Endothelial cell of umbilical vein (primary cell): Measurements from ENCODE around the gene COX8A. TPM values are rescaled to one million over a fixed set of nuclear protein-coding genes. Genes with fewer than 3 reads are reported as not detected.

Source experiments
- BruUV-seq: library from RNA; stranded (reverse); fragments of 400-500 nt; replicated peaks from 2 replicates; lab custom pipeline; 2021; lab: Mats Ljungman, UMichigan
- CTCF ChIA-PET: fragments of 300-600, 350-600 bp; sonication (Branson Sonifier 250); formaldehyde crosslinking; loops from one replicate; lab custom pipeline; 2021; ENCODE audit warnings: antibody characterized with exemption, inconsistent platforms; lab: Charles Lee
- POLR2A ChIA-PET: fragments of 300-600, 350-600 bp; sonication (Branson Sonifier 250); formaldehyde crosslinking; loops from one replicate; lab custom pipeline; 2021; ENCODE audit warnings: antibody characterized with exemption, inconsistent platforms; lab: Charles Lee
- DNase-seq: peaks from one replicate; pipeline ENCODE4 v3.0.0-alpha.2; 2011; ENCODE audit warnings: low read depth, low spot score
- FAIRE-seq: peaks from 2 replicates; lab custom pipeline; 2011; peaks lifted over from hg19 to GRCh38; lab: Jason Lieb, UNC
- H2AFZ ChIP-seq: 2 replicates; pipeline ENCODE4 v1.6.0; 2012; ENCODE audit warnings: low read depth, low read length, control low read depth, inconsistent platforms
- H3K27ac ChIP-seq: 2 replicates; pipeline ENCODE4 v1.5.1; 2011; ENCODE audit warnings: low read depth, mild to moderate bottlenecking, control low read depth, low read length, moderate library complexity; ENCODE audit not compliant: insufficient read depth
- H3K27me3 ChIP-seq, 2 experiments: 2 replicates each; pipeline versions ENCODE4 v1.6.0 to v1.6.1; 2011; ENCODE audit warnings: low read length in 2 of 2, mixed read lengths in 1 of 2; ENCODE audit not compliant: control insufficient read depth in 2 of 2, insufficient read depth in 2 of 2
- H3K36me3 ChIP-seq, 2 experiments: 2 replicates in 1 of 2; 3 replicates in 1 of 2; pipeline ENCODE4 v1.5.1; 2011; ENCODE audit warnings: low read length in 2 of 2, mild to moderate bottlenecking in 1 of 2, moderate library complexity in 1 of 2; ENCODE audit not compliant: control insufficient read depth in 2 of 2, insufficient read depth in 2 of 2; ENCODE audit errors: extremely low read depth in 1 of 2
- H3K4me1 ChIP-seq: 3 replicates; pipeline ENCODE4 v1.5.1; 2011; ENCODE audit warnings: mild to moderate bottlenecking, low read length; ENCODE audit not compliant: control insufficient read depth, insufficient read depth; ENCODE audit errors: extremely low read depth
- H3K4me2 ChIP-seq: 2 replicates; pipeline ENCODE4 v1.6.1; 2011; ENCODE audit warnings: low read length, control low read depth, mixed read lengths; ENCODE audit not compliant: insufficient read depth
- H3K4me3 ChIP-seq, 3 experiments: fragments of 200-600 bp in 1 of 3; sonication (generic), shearing (Covaris generic) in 1 of 3; replicated peaks in 1 of 3; 2 replicates each; pipeline ENCODE4 v1.5.1; 2011 to 2016; ENCODE audit warnings: control low read depth in 3 of 3, low read length in 3 of 3, mild to moderate bottlenecking in 2 of 3, inconsistent platforms in 1 of 3, low read depth in 1 of 3, moderate library complexity in 1 of 3; ENCODE audit not compliant: insufficient read depth in 1 of 3
- H3K79me2 ChIP-seq: 2 replicates; pipeline ENCODE4 v1.6.0; 2012; ENCODE audit warnings: low read length, inconsistent platforms; ENCODE audit not compliant: control insufficient read depth, insufficient read depth
- H3K9ac ChIP-seq: replicated peaks from 2 replicates; pipeline ENCODE3; 2011; ENCODE audit warnings: low read length, control low read depth; ENCODE audit not compliant: insufficient read depth; ENCODE audit errors: extremely low read depth
- H3K9me1 ChIP-seq: replicated peaks from 3 replicates; pipeline ENCODE4 v1.6.0; 2011; ENCODE audit warnings: mild to moderate bottlenecking, low read length; ENCODE audit not compliant: control insufficient read depth, insufficient read depth; ENCODE audit errors: extremely low read depth
- H3K9me3 ChIP-seq: replicated peaks from 2 replicates; pipeline ENCODE4 v1.5.1; 2012; ENCODE audit warnings: low read length, inconsistent platforms; ENCODE audit not compliant: control insufficient read depth, insufficient read depth
- H4K20me1 ChIP-seq: replicated peaks from 2 replicates; pipeline ENCODE3; 2011; ENCODE audit warnings: mild to moderate bottlenecking, low read length; ENCODE audit not compliant: control insufficient read depth, insufficient read depth; ENCODE audit errors: extremely low read depth
- CTCF ChIP-seq, 2 donors: IDR thresholded peaks; 1 replicate in 1 of 2; 2 replicates in 1 of 2; pipeline ENCODE4 v1.5.1; 2011; ENCODE audit warnings: low read length in 2 of 2, mild to moderate bottlenecking in 2 of 2, moderate library complexity in 2 of 2, control low read depth in 1 of 2, inconsistent platforms in 1 of 2, low read depth in 1 of 2; ENCODE audit not compliant: insufficient read depth in 1 of 2; ENCODE audit errors: extremely low read depth in 1 of 2
- EZH2 ChIP-seq: IDR thresholded peaks from 2 replicates; pipeline ENCODE4 v1.6.1; 2012; ENCODE audit warnings: borderline replicate concordance, low read depth, mild to moderate bottlenecking, moderate library complexity, low read length, inconsistent platforms; ENCODE audit not compliant: severe bottlenecking
- FOS ChIP-seq: IDR thresholded peaks from 2 replicates; pipeline ENCODE4 v1.6.1; 2011; ENCODE audit warnings: mild to moderate bottlenecking, low read length, moderate library complexity, borderline replicate concordance; ENCODE audit not compliant: insufficient read depth
- GATA2 ChIP-seq: IDR thresholded peaks from 2 replicates; pipeline ENCODE4 v1.7.0; 2011; ENCODE audit warnings: low read depth, mild to moderate bottlenecking, moderate library complexity, mixed read lengths, low read length; ENCODE audit not compliant: insufficient read length, insufficient read depth
- JUN ChIP-seq: IDR thresholded peaks from 2 replicates; pipeline ENCODE4 v1.6.1; 2011; ENCODE audit warnings: borderline replicate concordance, low read depth; ENCODE audit not compliant: insufficient read length, insufficient read depth
- MAX ChIP-seq: IDR thresholded peaks from 2 replicates; pipeline ENCODE4 v1.6.1; 2011; ENCODE audit not compliant: insufficient read depth, insufficient read length
- MYC ChIP-seq: IDR thresholded peaks from one replicate; pipeline ENCODE4 v1.6.1; 2011; ENCODE audit warnings: mild to moderate bottlenecking, low read depth, low read length
- POLR2A ChIP-seq: IDR thresholded peaks from 2 replicates; pipeline ENCODE4 v1.6.1; 2012; ENCODE audit warnings: low read depth, mild to moderate bottlenecking, control low read depth, low read length
- POLR2AphosphoS5 ChIP-seq: IDR thresholded peaks from 2 replicates; pipeline ENCODE4 v1.6.1; 2012; ENCODE audit warnings: low read depth, mild to moderate bottlenecking, control low read depth, low read length, moderate library complexity; ENCODE audit not compliant: insufficient read depth
- dilution Hi-C: fragments of 300-500 bp; cut with MboI; formaldehyde crosslinking; loops from one replicate; pipeline ENCODE4 v1.15.0; 2019; ENCODE audit warnings: low sequenced_read_pairs; ENCODE audit not compliant: extremely low pct_ligation_motif_present
- intact Hi-C: fragments of 100-400 bp; cut with micrococcal nuclease; formaldehyde crosslinking; loops from one replicate; pipeline ENCODE4 v1.10.0; 2022
- polyA plus RNA-seq, 4 experiments: library from polyadenylated mRNA; depleted of rRNA in 3 of 4; stranded (reverse) in 3 of 4; unstranded in 1 of 4; fragments of >200 nt; gene quantifications; 2 replicates each; pipeline versions ENCODE4 v1.2.1 to v1.2.3, GENCODE V29; 2011 to 2012; ENCODE audit warnings: missing spikeins in 1 of 4
- total RNA-seq: library from RNA; stranded (reverse); gene quantifications from 2 replicates; pipeline ENCODE4 v1.2.3, GENCODE V29; 2021

Gene COX8A
- total and polyA plus RNA-seq, 2 donors (not counting 3 experiments of a cell fraction or from before 2014, with no cell fraction given) = 339 to 930 TPM

- Histone ChIP-seq H2AFZ (no peak overlapping the region), H3K36me3 (no peaks in the 10 kb centered on the region), H3K9ac (no peak overlapping the region), H3K4me1 (peaks cover 10% of the 10 kb centered on the region), H3K79me2 (no peaks in the 10 kb centered on the region), H3K4me3 (no peak overlapping the region), H3K9me1 (no peaks in the 10 kb centered on the region), H3K9me3 (no peaks in the 10 kb centered on the region), H3K4me2 (no peak overlapping the region), H3K27ac (no peak overlapping the region), H3K27me3 (no peaks in the 10 kb centered on the region), H4K20me1 (no peaks in the 10 kb centered on the region)
- no TSS peak for BruUV-seq
- FAIRE-seq (no peak), DNase-seq (no peak)
- ChIA-PET POLR2A (no interaction called here), CTCF (no interaction called here)
- intact Hi-C loops (no loop called here), dilution Hi-C loops (no loop called here)
- TF ChIP-seq POLR2A (no peak), GATA2 (no peak)
Measured at GRCh38 chr11:64009710-64010109, 35.3 kb downstream of the COX8A start.

GRCh38 chr11:64010783-64011182 lies 36.4 kb downstream of the COX8A start:
- no peak overlapping the region for H3K9ac ChIP-seq
- FAIRE-seq = no peak
- intact Hi-C loops = no loop called here
- H3K27me3 ChIP-seq = no peaks in the 10 kb centered on the region
- TF ChIP-seq GATA2 (no peak), POLR2AphosphoS5 (no peak), JUN (no peak), POLR2A (no peak), EZH2 (no peak), MYC (no peak), FOS (no peak), CTCF (IDR thresholded peaks at IDR 0.05; ENCODE audit: extremely low read depth in 1 of 2, insufficient read depth in 1 of 2, low read depth in 1 of 2, low read length in 2 of 2) (no peak), MAX (no peak)
- no peaks in the 10 kb centered on the region for H3K79me2 ChIP-seq
- CTCF ChIA-PET = no interaction called here
- H3K9me1 ChIP-seq = no peaks in the 10 kb centered on the region
- no peaks in the 10 kb centered on the region for H3K36me3 ChIP-seq
- no TSS peak for BruUV-seq
- no peak overlapping the region for H3K4me2 ChIP-seq
- POLR2A ChIA-PET = no interaction called here
- no peaks in the 10 kb centered on the region for H4K20me1 ChIP-seq
- no peak overlapping the region for H3K4me3 ChIP-seq
- DNase-seq = no peak
- H3K27ac ChIP-seq = no peak overlapping the region
- H2AFZ ChIP-seq = no peak overlapping the region
- dilution Hi-C loops = no loop called here
- H3K9me3 ChIP-seq = no peaks in the 10 kb centered on the region
- H3K4me1 ChIP-seq = peaks cover 10% of the 10 kb centered on the region
